SIG-M5 treated with dmso at 0.1 percent for 504 hours (cell line): ENCODE measurements around the gene BABAM2.
"Not testable (repeated sequence)": the region's sequence is repeated elsewhere in the genome, so short reads cannot be mapped to it uniquely, and the experiment has no call there.

Experiments
- DNase-seq: peaks from one replicate; lab custom pipeline; 2025; ENCODE audit not compliant: unreplicated experiment; lab: John Stamatoyannopoulos, UW

BABAM2 gene

DNA sequence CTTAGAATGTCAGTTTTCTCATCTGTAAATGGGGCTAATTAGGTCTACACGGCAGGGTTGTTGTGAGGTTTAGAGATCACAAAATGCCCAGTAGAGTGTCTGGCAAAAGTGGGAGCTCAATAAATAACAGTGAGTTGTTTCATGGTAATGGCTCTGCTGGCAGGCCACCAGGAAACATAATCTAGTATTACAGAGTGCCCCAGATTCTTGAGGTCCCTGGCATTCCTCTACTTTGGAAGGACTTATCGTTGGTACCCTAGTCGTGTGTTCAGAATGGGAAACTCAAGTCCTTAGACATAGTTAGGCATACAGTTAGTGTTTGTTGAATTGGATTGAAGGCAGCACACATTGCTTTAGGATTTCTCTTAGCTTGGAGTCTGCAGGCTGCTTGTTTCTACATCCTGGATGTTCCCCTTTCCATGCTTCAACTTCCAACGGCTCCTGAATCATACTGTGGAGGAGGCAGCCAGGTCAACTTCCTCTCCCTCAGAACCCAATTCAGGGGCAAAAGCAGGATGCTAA, 340.6 kb downstream of the BABAM2 start:
- no peak for DNase-seq

DNA sequence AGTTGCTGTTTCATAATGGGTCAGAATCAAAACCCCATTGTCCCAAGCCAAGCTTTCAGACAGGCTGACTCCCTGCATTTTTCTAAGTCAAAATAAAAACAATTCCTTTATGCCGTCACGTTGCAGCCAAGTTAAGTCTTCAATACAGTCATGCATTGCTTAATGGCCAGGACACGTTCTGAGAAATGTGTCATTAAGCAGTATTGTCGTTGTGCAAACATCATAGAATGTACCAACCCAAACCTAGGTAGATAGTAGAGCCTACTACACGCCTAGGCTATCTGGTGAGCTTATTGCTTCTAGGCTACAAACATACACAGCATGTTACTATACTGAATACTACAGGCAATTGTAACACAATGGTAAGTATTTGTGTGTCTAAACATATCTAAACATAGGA, 341.8 kb downstream of the BABAM2 start:
- DNase-seq: no peak

DNA sequence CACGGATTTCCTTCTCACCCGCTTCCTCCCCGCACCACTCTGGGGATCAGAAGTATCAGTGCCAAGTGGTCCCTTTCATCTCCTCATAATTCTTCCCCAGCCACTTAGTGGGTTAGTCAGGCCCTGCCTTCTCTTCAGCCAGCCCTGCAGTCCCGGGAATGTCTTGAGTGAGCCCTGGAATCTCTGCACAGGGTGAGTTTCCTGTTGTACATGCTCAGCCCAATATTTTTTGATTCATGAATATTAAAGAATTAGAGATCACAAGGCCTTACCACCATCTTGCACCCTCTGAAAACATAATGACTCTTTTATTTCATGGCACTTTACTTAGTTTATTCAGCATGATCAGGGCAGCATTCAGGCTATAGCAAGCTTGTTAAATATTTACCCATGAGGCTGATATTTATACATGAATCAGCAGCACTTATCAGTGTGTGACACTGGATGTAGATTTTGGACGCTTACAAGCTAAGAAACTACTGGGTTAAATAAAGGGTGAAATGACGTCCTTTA, 342.7 kb downstream of the BABAM2 start:
- no peak for DNase-seq

DNA sequence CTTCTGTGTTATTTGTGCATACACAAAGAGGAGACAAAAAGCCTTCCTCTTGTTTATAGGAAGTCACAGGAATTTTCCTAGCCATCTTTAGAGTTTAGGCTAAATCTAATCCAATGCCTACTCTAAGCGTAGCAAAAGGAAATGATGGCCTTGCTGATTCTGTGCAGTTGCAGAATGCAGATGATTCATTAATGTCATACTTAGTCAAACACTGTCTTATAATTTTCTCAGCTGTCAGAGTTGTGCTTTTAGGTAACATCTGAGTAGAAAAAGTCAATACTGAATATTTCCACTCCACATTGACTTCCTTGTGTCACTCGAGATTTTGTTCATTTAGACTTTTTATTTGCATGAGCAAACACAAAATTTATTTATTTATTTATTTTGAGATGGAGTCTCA, 344.3 kb downstream of the BABAM2 start:
- DNase-seq: no peak

DNA sequence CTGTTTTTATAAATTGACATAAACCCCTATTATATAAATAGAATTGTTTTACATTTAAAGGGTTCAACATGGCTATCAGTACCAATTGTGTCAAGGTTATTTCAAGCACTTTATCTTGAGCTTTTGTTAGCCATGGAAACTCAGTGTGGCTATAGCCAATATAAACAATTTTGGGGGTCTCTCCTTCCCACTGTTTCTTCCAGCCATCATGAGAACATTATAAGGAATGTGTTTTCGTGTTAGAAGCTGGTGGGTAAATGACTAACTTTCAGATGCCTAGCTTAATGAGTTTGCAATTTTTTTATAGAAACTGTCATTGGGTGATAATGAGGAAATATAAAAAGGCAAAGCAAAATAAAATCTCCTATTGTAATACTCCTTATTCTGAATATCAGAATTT, 348.7 kb downstream of the BABAM2 start:
- no peak for DNase-seq

DNA sequence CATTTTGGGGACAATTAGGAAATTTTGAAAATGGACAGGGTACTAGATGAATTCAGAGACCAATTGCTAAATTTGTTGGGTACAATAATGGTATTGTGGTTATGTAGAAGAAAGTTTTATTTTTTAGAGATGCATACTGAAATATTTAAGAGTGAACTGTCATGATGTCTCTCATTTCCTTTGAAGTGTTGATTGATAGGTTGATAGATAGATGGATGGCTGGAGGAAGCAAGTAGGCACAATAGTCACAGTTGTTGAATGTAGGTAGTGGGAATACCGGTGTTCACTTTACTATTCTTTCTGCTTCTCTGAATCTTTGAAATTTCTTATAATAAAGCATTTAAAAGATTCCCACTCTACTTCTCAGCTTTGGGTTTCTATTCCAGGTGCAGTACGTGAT, 350.4 kb downstream of the BABAM2 start:
- DNase-seq: no peak

DNA sequence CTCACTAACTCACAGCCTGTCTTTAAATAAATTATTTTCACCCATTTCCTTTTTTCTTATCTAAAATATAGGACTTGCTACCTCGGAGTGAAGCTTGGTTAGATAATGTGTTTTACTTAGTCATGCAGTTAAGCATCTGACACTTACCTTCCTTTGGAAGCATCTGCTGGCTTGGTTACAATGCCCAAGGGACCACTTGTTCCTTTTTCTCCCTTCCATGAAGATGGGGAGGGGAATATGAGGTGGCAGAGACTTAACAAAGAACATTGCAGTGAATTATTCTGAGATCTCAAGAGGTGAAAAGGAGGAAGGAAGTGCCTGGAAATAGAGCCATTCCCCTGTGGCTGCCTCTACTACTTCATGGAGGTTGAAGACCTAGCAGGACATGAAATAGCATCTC, 356.8 kb downstream of the BABAM2 start:
- DNase-seq: no peak

DNA sequence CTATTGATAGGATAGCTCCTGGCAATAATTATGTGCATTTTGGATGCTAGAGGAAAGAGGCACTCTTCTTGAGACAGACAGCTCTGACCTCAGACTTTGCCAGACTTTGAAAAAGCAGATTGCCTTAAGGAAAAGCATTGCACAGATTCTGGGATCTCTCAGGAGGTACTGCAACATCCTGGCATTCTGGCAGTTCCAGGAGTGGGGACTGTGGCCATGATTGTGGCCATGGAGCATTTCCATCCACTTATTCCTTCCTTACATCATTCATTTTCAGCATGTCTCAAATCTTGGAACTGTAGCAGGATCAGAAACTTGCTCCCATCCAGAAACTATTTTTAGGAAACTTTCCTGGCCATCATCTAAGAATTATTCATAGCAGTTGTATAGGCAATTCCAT, 357.2 kb downstream of the BABAM2 start:
- DNase-seq: no peak

DNA sequence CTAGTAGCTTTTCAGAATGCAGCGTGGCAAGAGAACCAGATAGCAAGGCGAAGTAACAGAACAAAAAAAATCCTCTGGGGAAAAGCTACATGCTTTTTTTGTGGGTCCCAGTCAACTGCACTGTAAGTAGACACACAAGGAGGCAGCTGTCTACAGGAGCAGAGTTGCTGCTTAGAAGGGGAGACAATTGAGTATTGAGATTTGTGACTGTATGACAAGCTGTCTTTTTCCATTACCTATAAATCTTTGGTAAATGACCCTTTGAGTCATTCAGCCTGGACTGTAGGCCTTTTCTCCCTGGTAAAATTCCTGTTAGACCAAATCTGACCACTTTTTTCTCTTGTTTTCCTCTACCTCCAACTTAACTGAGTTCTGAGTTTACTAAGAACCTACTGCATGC, 358.0 kb downstream of the BABAM2 start:
- no peak for DNase-seq

DNA sequence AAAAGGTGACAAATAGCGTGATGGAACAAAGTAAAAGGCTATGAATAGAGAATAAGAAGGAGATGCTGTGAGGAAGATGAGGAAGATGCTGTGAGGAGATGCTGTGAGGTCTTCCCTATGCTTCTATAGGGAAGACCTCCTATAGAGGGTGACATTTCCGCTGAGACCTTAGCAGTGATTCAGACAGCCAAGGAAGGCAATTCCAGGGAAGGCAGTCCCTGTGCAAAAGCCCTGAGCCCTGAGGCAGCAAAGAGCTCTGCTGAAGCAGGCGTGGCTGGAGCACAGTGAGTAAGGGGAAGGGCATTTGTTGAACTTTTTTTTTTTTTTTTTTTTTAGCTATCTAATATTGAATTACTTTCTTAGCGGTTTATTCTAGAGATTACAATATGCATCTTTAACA, 359.5 kb downstream of the BABAM2 start:
- DNase-seq: no peak

DNA sequence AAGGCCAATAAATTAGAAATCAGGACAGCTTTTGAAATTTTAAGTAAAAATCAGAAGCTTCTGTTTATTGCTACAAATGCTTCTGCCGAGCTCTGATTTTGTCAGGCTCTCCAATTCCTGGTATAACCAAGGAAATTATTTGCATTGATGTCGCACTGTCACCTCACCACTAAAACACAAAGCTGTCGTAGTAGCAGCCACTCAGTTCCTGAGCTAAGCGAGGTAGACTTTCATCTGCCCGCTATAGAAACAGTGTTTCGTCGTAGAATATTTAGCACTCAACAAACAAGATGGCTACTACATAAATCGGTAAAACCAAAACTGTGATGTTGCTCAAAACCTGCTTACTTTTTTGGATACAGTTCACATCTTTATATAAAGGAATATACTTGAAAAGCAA, 360.8 kb downstream of the BABAM2 start:
- DNase-seq: no peak

DNA sequence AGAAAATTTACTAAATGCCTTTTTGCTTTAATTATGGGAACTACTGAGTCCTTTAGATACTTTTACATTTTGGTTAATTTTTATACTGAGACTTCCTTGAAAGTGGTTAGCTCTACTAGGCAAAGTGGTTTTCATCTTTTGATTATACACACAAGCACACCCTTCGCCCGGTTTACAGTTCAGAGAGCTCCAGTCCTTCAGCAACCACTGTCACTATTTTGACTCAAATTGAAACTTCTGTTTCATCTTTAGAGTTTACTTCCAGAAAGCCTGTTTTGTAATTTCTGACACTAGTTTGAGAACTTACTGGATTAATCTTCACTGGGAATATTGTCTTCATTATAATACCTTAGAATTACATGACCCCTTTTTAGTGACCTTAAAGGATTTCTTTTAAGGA, 361.8 kb downstream of the BABAM2 start:
- DNase-seq: no peak

DNA sequence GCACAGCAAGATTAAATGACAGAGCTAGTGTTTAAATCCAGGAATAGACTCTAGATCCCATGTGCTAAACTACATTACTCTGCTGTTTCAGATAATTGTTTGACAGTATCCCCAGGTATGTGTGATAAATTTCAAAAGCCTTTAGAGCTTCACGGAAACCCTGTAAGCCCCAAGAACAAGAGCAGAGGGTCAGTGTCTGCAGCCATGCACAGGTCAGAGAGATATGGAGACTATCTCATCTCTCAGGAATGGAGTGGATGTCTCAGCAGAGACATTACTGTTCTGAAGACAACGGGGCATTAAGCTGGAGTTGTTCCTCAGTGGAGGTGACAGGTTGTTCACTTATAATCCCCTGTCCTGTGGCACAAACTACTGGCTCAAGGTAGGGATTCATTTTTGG, 363.0 kb downstream of the BABAM2 start:
- no peak for DNase-seq

DNA sequence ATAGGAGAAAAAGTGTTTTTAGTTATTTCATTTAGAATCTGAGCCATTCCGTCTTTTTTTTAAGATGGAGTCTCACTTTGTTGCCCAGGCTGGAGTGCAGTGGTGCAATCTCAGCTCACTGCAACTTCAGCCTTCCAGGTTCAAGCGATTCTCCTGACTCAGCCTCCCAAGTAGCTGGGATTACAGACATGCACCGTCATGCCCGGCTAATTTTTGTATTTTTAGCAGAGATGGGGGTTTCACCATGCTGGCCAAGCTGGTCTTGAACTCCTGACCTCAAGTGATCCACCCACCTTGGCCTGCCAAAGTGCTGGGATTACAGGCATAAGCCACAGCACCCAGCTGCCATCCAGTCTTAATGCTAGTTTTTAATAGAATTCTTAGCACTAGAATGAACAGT, 364.7 kb downstream of the BABAM2 start:
- not testable (repeated sequence) for DNase-seq

DNA sequence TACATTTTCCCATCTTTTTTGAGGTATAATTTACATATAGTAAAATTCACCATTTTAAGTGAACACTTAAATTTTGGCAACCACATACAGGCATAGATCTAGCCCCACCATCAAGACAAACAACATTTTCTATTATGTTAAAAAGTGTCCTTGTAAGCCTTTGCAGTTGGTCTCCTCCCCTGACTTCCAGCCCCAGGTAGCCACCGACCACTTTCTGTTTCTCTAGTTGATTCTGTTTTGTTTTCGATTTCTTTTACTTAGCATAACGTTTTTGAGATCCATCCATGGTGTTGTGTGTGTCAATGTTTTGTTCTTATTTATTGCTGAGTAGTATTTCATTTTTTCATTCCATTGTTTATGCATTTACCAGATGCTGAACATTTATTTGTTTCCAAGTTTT, 366.7 kb downstream of the BABAM2 start:
- DNase-seq: no peak

DNA sequence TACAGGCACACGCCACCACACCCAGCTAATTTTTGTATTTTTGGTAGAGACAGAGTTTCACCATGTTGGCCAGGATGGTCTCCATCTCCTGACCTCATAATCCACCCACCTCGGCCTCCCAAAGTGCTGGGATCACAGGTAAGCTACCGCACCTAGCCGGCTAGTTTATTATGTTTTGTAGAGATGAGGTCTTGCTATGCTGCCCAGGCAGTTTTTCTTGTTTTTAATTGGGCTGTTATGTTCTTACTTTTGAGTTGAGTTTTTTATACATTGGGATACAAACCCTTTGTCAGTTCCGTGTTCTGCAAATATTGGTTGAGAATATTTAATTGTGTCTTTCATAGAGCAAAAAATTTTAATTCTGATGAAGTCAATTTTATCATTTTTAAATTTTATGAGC, 368.7 kb downstream of the BABAM2 start:
- not testable (repeated sequence) for DNase-seq

DNA sequence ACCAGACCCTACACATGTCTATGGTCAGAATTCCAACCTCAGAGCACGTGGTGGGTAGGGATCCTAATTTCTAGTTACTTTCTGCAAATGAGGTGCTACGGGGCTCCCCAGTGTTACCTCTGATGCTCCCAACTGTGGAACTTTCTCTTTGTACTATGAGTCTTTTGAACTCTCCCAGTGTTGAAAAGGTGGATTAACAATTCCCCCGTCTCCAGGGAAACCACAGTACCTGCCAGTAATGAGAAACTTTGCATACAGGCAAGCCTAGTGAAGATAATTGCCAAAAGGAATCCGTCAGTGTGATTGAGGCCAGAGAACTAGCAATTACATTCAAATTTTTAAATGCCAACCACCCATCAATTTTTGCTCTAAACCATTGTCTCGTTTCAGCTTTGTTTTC, 373.2 kb downstream of the BABAM2 start:
- DNase-seq: no peak

DNA sequence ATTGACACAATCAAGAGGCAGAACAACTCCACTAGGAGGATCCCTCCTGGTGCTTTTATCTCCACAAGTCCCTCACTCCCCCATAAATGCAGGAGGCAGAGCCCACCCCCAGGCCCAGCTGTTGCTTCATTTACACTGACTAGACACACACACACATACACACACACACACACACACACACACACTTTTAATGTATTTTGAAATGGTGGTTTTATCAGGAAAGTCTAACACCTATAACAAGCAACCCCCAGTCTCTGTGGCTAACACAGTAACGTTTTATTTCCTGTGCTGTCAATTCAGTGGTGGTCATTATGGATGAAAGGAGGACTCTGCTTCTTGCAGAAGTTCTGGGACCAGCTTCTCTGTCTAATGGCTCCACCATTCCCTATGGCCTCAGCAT, 376.8 kb downstream of the BABAM2 start:
- no peak for DNase-seq

DNA sequence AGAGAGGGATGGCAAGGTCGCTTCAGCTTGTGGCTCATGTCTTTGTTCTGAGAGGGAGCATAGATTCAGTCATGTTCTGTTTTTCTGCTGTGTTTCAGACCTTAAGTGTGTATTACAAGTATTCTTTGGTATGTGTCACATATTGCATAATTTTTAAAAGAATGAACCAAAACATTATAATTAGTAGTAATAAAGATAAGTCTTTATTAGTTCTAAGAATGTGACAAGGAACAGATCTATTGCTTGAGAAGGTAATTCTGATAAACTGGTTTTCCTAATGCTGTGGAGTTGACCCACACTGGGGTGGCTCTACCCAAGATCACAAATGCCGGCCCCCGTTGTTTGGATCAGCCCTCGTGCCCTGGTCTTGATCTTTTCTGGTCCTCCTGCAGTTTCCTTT, 377.9 kb downstream of the BABAM2 start:
- no peak for DNase-seq

DNA sequence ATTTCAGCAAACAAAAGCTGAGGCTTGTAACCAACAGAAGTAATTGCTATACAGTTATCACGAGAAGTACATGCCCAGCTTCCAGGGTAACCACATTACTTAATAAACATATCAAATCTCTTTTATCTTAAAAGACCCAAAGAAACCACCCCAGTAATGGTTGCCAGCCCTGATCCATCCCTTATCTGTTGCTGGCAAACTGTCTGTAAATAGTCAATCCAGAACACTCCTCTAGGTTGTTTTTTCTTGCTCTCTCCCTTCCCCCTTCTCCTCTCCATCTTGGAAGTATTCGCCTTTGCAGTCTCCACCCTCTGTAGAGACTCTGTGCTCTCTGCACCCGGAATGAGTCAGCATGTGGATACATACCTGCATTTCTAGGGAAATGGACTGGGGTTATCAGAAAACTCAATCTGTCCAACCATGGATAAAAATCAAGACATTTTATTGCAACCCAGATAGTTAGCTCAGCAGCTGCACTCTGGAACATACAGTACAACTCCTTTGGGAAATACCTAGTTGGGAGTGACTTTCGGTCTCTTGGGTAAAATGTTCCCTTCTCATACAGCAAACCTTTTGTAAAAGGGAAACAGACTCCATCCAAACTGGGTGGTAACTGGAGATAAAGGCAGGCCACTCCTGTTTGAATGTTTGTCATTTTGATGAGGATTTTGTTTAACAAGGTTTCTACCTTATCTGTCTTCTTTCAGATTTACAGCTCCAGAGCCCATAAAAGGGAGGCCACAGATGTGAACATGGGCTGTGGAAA, 378.7 kb downstream of the BABAM2 start:
- no peak for DNase-seq

DNA sequence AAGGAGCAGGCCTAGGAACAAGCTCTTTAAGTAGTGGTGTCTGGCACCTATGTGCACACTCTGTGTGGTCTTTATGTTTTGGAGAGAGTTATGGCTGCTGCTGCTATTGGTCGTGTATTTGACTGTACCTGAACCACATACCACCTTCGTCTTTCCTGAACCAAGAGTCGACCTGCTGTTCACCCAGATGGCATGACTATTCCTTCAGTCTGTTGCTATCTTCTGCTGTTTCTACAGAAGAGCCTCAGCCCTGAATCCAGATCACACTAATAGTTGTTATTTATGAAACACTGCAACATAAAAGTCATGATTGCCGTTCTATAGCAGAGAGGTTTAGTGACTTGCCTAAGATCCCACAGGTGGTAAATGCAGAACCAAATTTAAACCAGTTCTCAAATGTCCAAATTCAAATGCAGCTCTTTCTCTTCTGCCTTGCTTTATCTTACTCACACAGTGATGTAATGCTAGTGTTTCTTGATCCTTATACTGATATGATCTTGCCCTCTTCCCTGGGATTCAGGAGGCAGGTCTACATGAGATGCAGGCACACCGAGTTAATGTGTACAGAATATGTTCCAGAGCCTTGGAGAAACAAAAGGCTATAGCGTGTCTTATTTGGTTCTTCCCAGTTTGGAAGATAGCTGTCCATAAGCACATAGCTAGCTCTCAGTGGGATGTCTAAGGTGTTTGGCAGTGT, 380.1 kb downstream of the BABAM2 start:
- DNase-seq: no peak

DNA sequence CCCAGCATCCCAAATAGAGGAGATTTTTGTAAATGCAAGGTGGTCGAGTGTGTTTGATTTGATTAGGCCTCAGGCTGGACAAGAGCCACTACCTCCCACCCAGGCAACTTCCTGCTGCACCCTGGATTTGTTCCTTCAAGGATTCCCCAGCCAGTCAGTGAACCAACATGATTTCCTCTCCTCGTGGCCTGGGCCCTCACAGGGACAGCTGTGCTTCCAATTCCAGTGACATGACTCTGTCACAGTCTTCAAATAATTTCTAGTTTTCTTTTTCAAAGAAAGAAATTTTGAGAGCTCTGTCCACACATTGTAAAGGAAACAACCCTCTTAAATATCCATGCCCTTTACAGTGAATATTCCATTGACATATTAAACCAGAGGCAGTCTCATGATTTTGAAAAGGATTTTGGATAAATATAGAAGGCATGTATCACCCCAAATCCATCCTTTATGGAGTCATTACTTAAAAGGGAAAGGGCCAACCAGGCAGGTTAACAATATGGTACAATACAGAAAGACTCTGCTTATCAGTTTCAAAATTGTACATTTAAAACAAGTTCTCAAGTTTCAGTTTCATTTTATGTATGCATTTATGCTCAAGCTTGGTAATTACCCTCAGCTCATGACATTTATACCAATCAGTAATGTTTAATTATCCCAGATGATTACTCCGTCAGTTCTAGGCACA, 380.8 kb downstream of the BABAM2 start:
- DNase-seq: no peak
